SU-DHL-6 (cell line): ENCODE results near the gene ISM1.

ENCODE experiments used
- EZH2phosphoT487 ChIP-seq: fragments of 200-600 bp; sonication (generic), shearing (Covaris generic); conservative IDR thresholded peaks from 2 replicates; pipeline ENCODE4 v1.6.1; 2018; ENCODE audit warnings: mild to moderate bottlenecking, antibody characterized with exemption, low read length, moderate library complexity, mixed read lengths
- TF ChIP-seq, protein P1 (sequence below): fragments of 200-600 bp; sonication (generic); IDR thresholded peaks from one replicate; pipeline ENCODE4 v1.5.1; 2017; ENCODE audit warnings: antibody characterized with exemption, mild to moderate bottlenecking, low read length, moderate library complexity; ENCODE audit not compliant: insufficient read depth, poor library complexity, severe bottlenecking

- TF ChIP-seq, protein P1, sequence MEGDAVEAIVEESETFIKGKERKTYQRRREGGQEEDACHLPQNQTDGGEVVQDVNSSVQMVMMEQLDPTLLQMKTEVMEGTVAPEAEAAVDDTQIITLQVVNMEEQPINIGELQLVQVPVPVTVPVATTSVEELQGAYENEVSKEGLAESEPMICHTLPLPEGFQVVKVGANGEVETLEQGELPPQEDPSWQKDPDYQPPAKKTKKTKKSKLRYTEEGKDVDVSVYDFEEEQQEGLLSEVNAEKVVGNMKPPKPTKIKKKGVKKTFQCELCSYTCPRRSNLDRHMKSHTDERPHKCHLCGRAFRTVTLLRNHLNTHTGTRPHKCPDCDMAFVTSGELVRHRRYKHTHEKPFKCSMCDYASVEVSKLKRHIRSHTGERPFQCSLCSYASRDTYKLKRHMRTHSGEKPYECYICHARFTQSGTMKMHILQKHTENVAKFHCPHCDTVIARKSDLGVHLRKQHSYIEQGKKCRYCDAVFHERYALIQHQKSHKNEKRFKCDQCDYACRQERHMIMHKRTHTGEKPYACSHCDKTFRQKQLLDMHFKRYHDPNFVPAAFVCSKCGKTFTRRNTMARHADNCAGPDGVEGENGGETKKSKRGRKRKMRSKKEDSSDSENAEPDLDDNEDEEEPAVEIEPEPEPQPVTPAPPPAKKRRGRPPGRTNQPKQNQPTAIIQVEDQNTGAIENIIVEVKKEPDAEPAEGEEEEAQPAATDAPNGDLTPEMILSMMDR: no peak
- no peak for TF ChIP-seq EZH2phosphoT487
These were observed 8.3 kb upstream of the ISM1 start for GRCh38 chr20:13212750-13213149.
